Measurements from ENCODE around the gene TPH2.

DNA sequence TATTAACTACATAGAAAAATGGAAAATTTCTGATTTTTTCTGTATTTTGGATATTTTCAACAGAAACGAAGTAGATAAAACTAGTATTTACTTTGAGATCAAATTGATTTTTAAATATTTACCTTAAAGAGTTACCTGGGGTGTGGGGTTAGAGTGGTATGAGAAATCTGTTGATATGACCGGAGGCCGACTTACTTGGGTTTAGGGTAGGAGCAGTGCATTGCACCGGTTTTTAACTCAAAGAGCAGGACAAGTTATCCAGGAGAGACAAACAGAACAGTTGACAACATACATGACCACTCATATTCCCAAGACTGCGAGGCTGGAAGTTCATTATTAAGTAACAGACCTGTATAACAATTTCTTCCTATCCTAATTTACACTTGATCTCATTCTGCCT, 31.4 kb downstream of the TPH2 start:
- TF ChIP-seq TCF7L2 (IDR thresholded peaks at IDR 0.05; ENCODE audit: low read depth, low read length) (no peak), POLR2AphosphoS5 (IDR thresholded peaks at IDR 0.05; ENCODE audit: low read depth, low read length) (no peak)
- TF ChIP-seq, protein P1, sequence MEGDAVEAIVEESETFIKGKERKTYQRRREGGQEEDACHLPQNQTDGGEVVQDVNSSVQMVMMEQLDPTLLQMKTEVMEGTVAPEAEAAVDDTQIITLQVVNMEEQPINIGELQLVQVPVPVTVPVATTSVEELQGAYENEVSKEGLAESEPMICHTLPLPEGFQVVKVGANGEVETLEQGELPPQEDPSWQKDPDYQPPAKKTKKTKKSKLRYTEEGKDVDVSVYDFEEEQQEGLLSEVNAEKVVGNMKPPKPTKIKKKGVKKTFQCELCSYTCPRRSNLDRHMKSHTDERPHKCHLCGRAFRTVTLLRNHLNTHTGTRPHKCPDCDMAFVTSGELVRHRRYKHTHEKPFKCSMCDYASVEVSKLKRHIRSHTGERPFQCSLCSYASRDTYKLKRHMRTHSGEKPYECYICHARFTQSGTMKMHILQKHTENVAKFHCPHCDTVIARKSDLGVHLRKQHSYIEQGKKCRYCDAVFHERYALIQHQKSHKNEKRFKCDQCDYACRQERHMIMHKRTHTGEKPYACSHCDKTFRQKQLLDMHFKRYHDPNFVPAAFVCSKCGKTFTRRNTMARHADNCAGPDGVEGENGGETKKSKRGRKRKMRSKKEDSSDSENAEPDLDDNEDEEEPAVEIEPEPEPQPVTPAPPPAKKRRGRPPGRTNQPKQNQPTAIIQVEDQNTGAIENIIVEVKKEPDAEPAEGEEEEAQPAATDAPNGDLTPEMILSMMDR (IDR thresholded peaks at IDR 0.05) = no peak
- TF ChIP-seq, protein P2, sequence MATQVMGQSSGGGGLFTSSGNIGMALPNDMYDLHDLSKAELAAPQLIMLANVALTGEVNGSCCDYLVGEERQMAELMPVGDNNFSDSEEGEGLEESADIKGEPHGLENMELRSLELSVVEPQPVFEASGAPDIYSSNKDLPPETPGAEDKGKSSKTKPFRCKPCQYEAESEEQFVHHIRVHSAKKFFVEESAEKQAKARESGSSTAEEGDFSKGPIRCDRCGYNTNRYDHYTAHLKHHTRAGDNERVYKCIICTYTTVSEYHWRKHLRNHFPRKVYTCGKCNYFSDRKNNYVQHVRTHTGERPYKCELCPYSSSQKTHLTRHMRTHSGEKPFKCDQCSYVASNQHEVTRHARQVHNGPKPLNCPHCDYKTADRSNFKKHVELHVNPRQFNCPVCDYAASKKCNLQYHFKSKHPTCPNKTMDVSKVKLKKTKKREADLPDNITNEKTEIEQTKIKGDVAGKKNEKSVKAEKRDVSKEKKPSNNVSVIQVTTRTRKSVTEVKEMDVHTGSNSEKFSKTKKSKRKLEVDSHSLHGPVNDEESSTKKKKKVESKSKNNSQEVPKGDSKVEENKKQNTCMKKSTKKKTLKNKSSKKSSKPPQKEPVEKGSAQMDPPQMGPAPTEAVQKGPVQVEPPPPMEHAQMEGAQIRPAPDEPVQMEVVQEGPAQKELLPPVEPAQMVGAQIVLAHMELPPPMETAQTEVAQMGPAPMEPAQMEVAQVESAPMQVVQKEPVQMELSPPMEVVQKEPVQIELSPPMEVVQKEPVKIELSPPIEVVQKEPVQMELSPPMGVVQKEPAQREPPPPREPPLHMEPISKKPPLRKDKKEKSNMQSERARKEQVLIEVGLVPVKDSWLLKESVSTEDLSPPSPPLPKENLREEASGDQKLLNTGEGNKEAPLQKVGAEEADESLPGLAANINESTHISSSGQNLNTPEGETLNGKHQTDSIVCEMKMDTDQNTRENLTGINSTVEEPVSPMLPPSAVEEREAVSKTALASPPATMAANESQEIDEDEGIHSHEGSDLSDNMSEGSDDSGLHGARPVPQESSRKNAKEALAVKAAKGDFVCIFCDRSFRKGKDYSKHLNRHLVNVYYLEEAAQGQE (IDR thresholded peaks at IDR 0.05; ENCODE audit: insufficient read depth in 1 of 2, low read depth in 2 of 2, low read length in 1 of 2) = no peak
